PC-3 (cell line): ENCODE measurements around the gene GPD1. TPM values are rescaled to one million over a fixed set of nuclear protein-coding genes. Genes with fewer than 3 reads are reported as not detected.

ENCODE experiments used
- ATAC-seq: fragments of 200-7000 bp; cut with Tn5 transposase; 2 replicates; pipeline ENCODE4 v1.9.1; 2020; ENCODE audit warnings: mild to moderate bottlenecking, moderate library complexity
- BruUV-seq: library from RNA; stranded (reverse); fragments of 400-500 nt; replicated peaks from 2 replicates; lab custom pipeline; 2021; lab: Mats Ljungman, UMichigan
- CTCF ChIA-PET: fragments of 300-600 bp; sonication (Branson Sonifier 250); formaldehyde crosslinking; loops from one replicate; lab custom pipeline; 2022; ENCODE audit warnings: antibody characterized with exemption; lab: Charles Lee
- POLR2A ChIA-PET: fragments of 300-600 bp; sonication (Branson Sonifier 250); formaldehyde crosslinking; loops from one replicate; lab custom pipeline; 2022; ENCODE audit warnings: antibody characterized with exemption; ENCODE audit not compliant: unreplicated experiment; lab: Charles Lee
- DNase-seq: peaks from one replicate; pipeline ENCODE4 v3.0.0-alpha.2; 2015
- H2AFZ ChIP-seq: fragments of 300-600 bp; sonication (generic); 2 replicates; pipeline ENCODE4 v1.6.0; 2016; ENCODE audit warnings: antibody characterized with exemption, low read length
- H3F3A ChIP-seq: fragments of 300-600 bp; sonication (generic); one replicate; pipeline ENCODE4 v1.6.0; 2017; ENCODE audit warnings: antibody characterized with exemption, low read length, control low read depth, mild to moderate bottlenecking; ENCODE audit not compliant: unreplicated experiment
- H3K27ac ChIP-seq: fragments of 300-600 bp; sonication (generic); 2 replicates; pipeline ENCODE4 v1.5.1; 2016; ENCODE audit warnings: mild to moderate bottlenecking, low read length
- H3K27me3 ChIP-seq: fragments of 300-600 bp; sonication (generic); 2 replicates; pipeline ENCODE4 v1.6.1; 2016; ENCODE audit warnings: low read length, mixed read lengths
- H3K36me3 ChIP-seq: fragments of 300-600 bp; sonication (generic); 2 replicates; pipeline ENCODE4 v1.6.1; 2016; ENCODE audit warnings: low read depth, mixed run types, low read length, mixed read lengths
- H3K4me1 ChIP-seq: fragments of 300-600 bp; sonication (generic); 2 replicates; pipeline ENCODE4 v1.5.1; 2016; ENCODE audit warnings: low read length; ENCODE audit not compliant: insufficient read depth
- H3K4me2 ChIP-seq: fragments of 300-600 bp; sonication (generic); 2 replicates; pipeline ENCODE4 v1.6.0; 2016; ENCODE audit warnings: low read length
- H3K4me3 ChIP-seq: fragments of 300-600 bp; sonication (generic); 2 replicates; pipeline ENCODE4 v1.5.1; 2016; ENCODE audit warnings: mild to moderate bottlenecking, low read length, mixed read lengths
- H3K79me2 ChIP-seq: fragments of 300-600 bp; sonication (generic); 2 replicates; pipeline ENCODE4 v1.6.1; 2017; ENCODE audit warnings: low read length, mixed read lengths
- H3K9ac ChIP-seq: fragments of 300-600 bp; sonication (generic); 2 replicates; pipeline ENCODE4 v1.6.0; 2016; ENCODE audit warnings: mild to moderate bottlenecking, low read length
- H3K9me2 ChIP-seq: fragments of 300-600 bp; sonication (generic); replicated peaks from 2 replicates; pipeline ENCODE4 v1.6.1; 2016; ENCODE audit warnings: mixed run types, low read length, mixed read lengths
- H3K9me3 ChIP-seq: fragments of 300-600 bp; sonication (generic); 2 replicates; pipeline ENCODE4 v1.6.1; 2016; ENCODE audit warnings: low read length, mixed read lengths
- H4K20me1 ChIP-seq: fragments of 300-600 bp; sonication (generic); 2 replicates; pipeline ENCODE4 v1.6.1; 2016; ENCODE audit warnings: low read length, mixed read lengths
- CTCF ChIP-seq: fragments of 300-600 bp; sonication (generic); conservative IDR thresholded peaks from 2 replicates; pipeline ENCODE4 v1.5.1; 2017; ENCODE audit warnings: antibody characterized with exemption, low read depth, mild to moderate bottlenecking, low read length
- EZH2 ChIP-seq: fragments of 300-600 bp; sonication (generic); IDR thresholded peaks from one replicate; pipeline ENCODE4 v1.6.1; 2017; ENCODE audit warnings: antibody characterized with exemption, mild to moderate bottlenecking, low read length; ENCODE audit not compliant: unreplicated experiment
- EZH2phosphoT487 ChIP-seq: fragments of 300-600 bp; sonication (generic); IDR thresholded peaks from 2 replicates; pipeline ENCODE4 v1.6.1; 2018; ENCODE audit warnings: mild to moderate bottlenecking, antibody characterized with exemption, low read length, borderline replicate concordance
- intact Hi-C: fragments of 100-400 bp; cut with micrococcal nuclease; formaldehyde crosslinking; loops from 2 replicates; pipeline ENCODE4 v1.9.0; 2023
- total RNA-seq: library from RNA; depleted of rRNA; stranded (reverse); fragments of >200 nt; gene quantifications from 2 replicates; pipeline ENCODE4 v1.2.3, GENCODE V29; 2014

The GPD1 gene
- total RNA-seq, 1 experiment from 2014 or later: 0.11 TPM

GRCh38 chr12:50058743-50059312 is 45.0 kb upstream of the GPD1 start:
- DNase-seq (no peak), ATAC-seq (no peak)
- Histone ChIP-seq H3K27me3 (no peaks in the 10 kb centered on the region), H3K9me3 (no peaks in the 10 kb centered on the region), H3K9ac (no peak overlapping the region), H3K4me2 (no peak overlapping the region), H3K4me1 (peaks cover 11% of the 10 kb centered on the region), H3K36me3 (no peaks in the 10 kb centered on the region), H3K79me2 (no peaks in the 10 kb centered on the region), H3F3A (no peaks in the 10 kb centered on the region), H3K27ac (no peak overlapping the region), H3K9me2 (no peaks in the 10 kb centered on the region), H4K20me1 (no peaks in the 10 kb centered on the region), H2AFZ (no peak overlapping the region), H3K4me3 (no peak overlapping the region)
- ChIA-PET POLR2A (interaction anchor here (0.6 kb wide), 1 partner anchor 26 kb away, joined by 9 read pairs; no protein-coding TSS in a partner anchor), CTCF (no interaction called here)
- intact Hi-C loops: loop anchor here (5.0 kb wide), 1 partner anchor 282 kb away; no protein-coding TSS in a partner anchor
- TF ChIP-seq CTCF: no peak
- TF ChIP-seq EZH2phosphoT487: no peak
- no peak for TF ChIP-seq EZH2
- no TSS peak for BruUV-seq

GRCh38 chr12:50059440-50060119 is 44.2 kb upstream of the GPD1 start:
- Histone ChIP-seq H3K4me1 (peaks cover 11% of the 10 kb centered on the region), H2AFZ (no peak overlapping the region), H3K27ac (no peak overlapping the region), H3F3A (no peaks in the 10 kb centered on the region), H3K9ac (no peak overlapping the region), H3K9me3 (no peaks in the 10 kb centered on the region), H3K4me2 (no peak overlapping the region), H3K36me3 (no peaks in the 10 kb centered on the region), H4K20me1 (no peaks in the 10 kb centered on the region), H3K79me2 (no peaks in the 10 kb centered on the region), H3K4me3 (no peak overlapping the region), H3K27me3 (no peaks in the 10 kb centered on the region), H3K9me2 (no peaks in the 10 kb centered on the region)
- intact Hi-C loops: loop anchor here (5.0 kb wide), 1 partner anchor 282 kb away; no protein-coding TSS in a partner anchor
- ATAC-seq: no peak
- POLR2A ChIA-PET: interaction anchor here (0.6 kb wide), 1 partner anchor 25 kb away, joined by 9 read pairs; no protein-coding TSS in a partner anchor
- no peak for TF ChIP-seq EZH2
- TF ChIP-seq CTCF: no peak
- TF ChIP-seq EZH2phosphoT487: no peak
- CTCF ChIA-PET: no interaction called here
- DNase-seq: no peak
- BruUV-seq: no TSS peak

- no peak overlapping the region for H3K4me3 ChIP-seq
- no peaks in the 10 kb centered on the region for H3K27me3 ChIP-seq
- peaks cover 11% of the 10 kb centered on the region for H3K4me1 ChIP-seq
- ChIA-PET POLR2A (no interaction called here), CTCF (no interaction called here)
- no peaks in the 10 kb centered on the region for H3K9me3 ChIP-seq
- H3F3A ChIP-seq: no peaks in the 10 kb centered on the region
- TSS peak; percentile 26 for BruUV-seq
- ATAC-seq: no peak
- DNase-seq: no peak
- no peak for TF ChIP-seq EZH2
- no peak for TF ChIP-seq EZH2phosphoT487
- TF ChIP-seq CTCF: no peak
- H3K4me2 ChIP-seq: no peak overlapping the region
- H3K9ac ChIP-seq: no peak overlapping the region
- no peaks in the 10 kb centered on the region for H3K36me3 ChIP-seq
- H3K79me2 ChIP-seq: no peaks in the 10 kb centered on the region
- intact Hi-C loops: no loop called here
- H3K9me2 ChIP-seq: no peaks in the 10 kb centered on the region
- H2AFZ ChIP-seq: no peak overlapping the region
- no peaks in the 10 kb centered on the region for H4K20me1 ChIP-seq
- no peak overlapping the region for H3K27ac ChIP-seq
Measured at GRCh38 chr12:50060120-50060468, 43.7 kb upstream of the GPD1 start.
